Spleen (tissue), 11 donors: ENCODE results near the gene TNK2. TPM values are rescaled to one million over a fixed set of nuclear protein-coding genes. Genes with fewer than 3 reads are reported as not detected.

Source experiments
- DNase-seq: peaks from one replicate; pipeline ENCODE4 v3.0.0-alpha.2; 2020
- H3K27ac ChIP-seq, 8 donors: fragments of 200-600 bp; sonication (generic) in 7 of 8; 1 replicate in 4 of 8; 2 replicates in 4 of 8; pipeline versions ENCODE4 v1.5.0 to v1.8.0; 2016 to 2021; ENCODE audit warnings: inconsistent platforms in 4 of 8, mild to moderate bottlenecking in 4 of 8, moderate library complexity in 1 of 8
- H3K27me3 ChIP-seq, 7 donors: fragments of 200-600 bp; sonication (generic) in 6 of 7; replicated peaks in 1 of 7; 1 replicate in 4 of 7; 2 replicates in 3 of 7; pipeline versions ENCODE4 v1.5.0 to v1.8.0; 2016 to 2021; ENCODE audit warnings: inconsistent platforms in 3 of 7, mild to moderate bottlenecking in 1 of 7
- H3K36me3 ChIP-seq, 6 donors: fragments of 200-600 bp; sonication (generic) in 5 of 6; 1 replicate in 4 of 6; 2 replicates in 2 of 6; pipeline versions ENCODE4 v1.5.0 to v1.8.0; 2016 to 2021; ENCODE audit warnings: inconsistent platforms in 2 of 6
- H3K4me1 ChIP-seq, 6 donors: fragments of 200-600 bp; sonication (generic) in 5 of 6; 1 replicate in 3 of 6; 2 replicates in 3 of 6; pipeline versions ENCODE4 v1.5.0 to v1.8.0; 2016 to 2021; ENCODE audit warnings: inconsistent platforms in 3 of 6
- H3K4me3 ChIP-seq, 8 donors: fragments of 200-600 bp; sonication (generic) in 7 of 8; 1 replicate in 4 of 8; 2 replicates in 4 of 8; pipeline versions ENCODE4 v1.5.0 to v1.8.0; 2016 to 2021; ENCODE audit warnings: inconsistent platforms in 4 of 8, mild to moderate bottlenecking in 4 of 8, moderate library complexity in 2 of 8
- H3K9me3 ChIP-seq, 8 donors: fragments of 200-600 bp; sonication (generic) in 7 of 8; 1 replicate in 4 of 8; 2 replicates in 4 of 8; pipeline versions ENCODE4 v1.5.0 to v1.8.0; 2016 to 2021; ENCODE audit warnings: inconsistent platforms in 4 of 8
- CTCF ChIP-seq, 11 experiments: fragments of 200-600 bp in 7 of 11; fragments of 450-650 bp in 4 of 11; sonication (generic) in 4 of 11; IDR thresholded peaks in 8 of 11; conservative IDR thresholded peaks in 3 of 11; 1 replicate in 7 of 11; 2 replicates in 4 of 11; pipeline versions ENCODE4 v1.4.0 to v1.8.0; 2016 to 2021; ENCODE audit warnings: antibody characterized with exemption in 11 of 11, inconsistent platforms in 4 of 11, mild to moderate bottlenecking in 1 of 11
- POLR2A ChIP-seq, 3 donors: fragments of 450-650 bp; IDR thresholded peaks; one replicate each; pipeline ENCODE4 v1.5.1; 2017; ENCODE audit warnings: antibody characterized with exemption in 3 of 3, mild to moderate bottlenecking in 1 of 3
- POLR2AphosphoS5 ChIP-seq, 3 donors: sonication (generic); formaldehyde crosslinking; IDR thresholded peaks; one replicate each; pipeline ENCODE4 v1.5.1; 2017; ENCODE audit warnings: antibody characterized with exemption in 3 of 3
- WGBS, 5 donors: extraction: QIAGEN DNeasy Blood & Tissue Kit in 3 of 5; methylation state at CpG; one replicate each; pipeline versions ENCODE4 v1.1.5 to v1.1.7; 2013 to 2018; 5-methylcytosine and 5-hydroxymethylcytosine counted together
- intact Hi-C: fragments of 100-400 bp; cut with DNase I; formaldehyde crosslinking; loops from one replicate; pipeline ENCODE4 v1.15.0; 2023; ENCODE audit warnings: low total_unique reads
- polyA plus RNA-seq, 3 donors: library from polyadenylated mRNA; stranded (reverse); fragments of 200-250 nt; gene quantifications; one replicate each; pipeline ENCODE4 v1.2.1, GENCODE V29; 2013
- total RNA-seq, 7 donors: library from RNA; depleted of rRNA in 3 of 7; stranded (reverse); fragments of >200 nt in 3 of 7; fragmentation: NEBNext Ultra II Directional in 4 of 7; extraction: Animal tissue kit (Norgen Biotek cat#: 25700) in 4 of 7; gene quantifications; one replicate each; pipeline versions ENCODE4 v1.1.0 to v1.2.1, GENCODE V29; 2016 to 2021
- donor health status: healthy with polysubstance abuse.
- donor health status: DM: no; HTN: no; CAD: no; lungs with moderate emphysema.
- donor health status: DM: no; HTN: no; CAD: no.
- donor health status: Bipolar disorder and iron deficiency.
- donor health status: healthy.
- donor health status: DM: no; HTN: no; CAD: no.
- donor health status: DM: yes; HTN: yes; CAD: no.

The TNK2 gene
- total and polyA plus RNA-seq, 10 donors, result 30.6 to 104 (median 76.2) TPM

GRCh38 chr3:195839260-195840010, 68.9 kb downstream of the TNK2 start:
- Histone ChIP-seq H3K36me3 (no peaks in the 10 kb centered on the region), H3K4me3 (no peak overlapping the region), H3K4me1 (peaks cover 0 to 7% (median 0%) of the 10 kb centered on the region in 6 donors), H3K27me3 (peaks cover 0 to 41% (median 0%) of the 10 kb centered on the region in 7 donors), H3K9me3 (no peaks in the 10 kb centered on the region), H3K27ac (no peak overlapping the region)
- no peak for TF ChIP-seq CTCF (IDR thresholded peaks at IDR 0.05 in 8 of 11, conservative IDR thresholded peaks at IDR 0.05 in 3 of 11)
- no peak for TF ChIP-seq POLR2AphosphoS5 (IDR thresholded peaks at IDR 0.05)
- TF ChIP-seq POLR2A (IDR thresholded peaks at IDR 0.05), result no peak
- intact Hi-C loops, result no loop called here
- WGBS, 5 donors, result 70 to 85% (median 77%) methylated on average over 19 of the region's 19 CpGs
- no peak for DNase-seq

- H3K4me3 ChIP-seq, result no peak overlapping the region
- intact Hi-C loops, result no loop called here
- DNase-seq, result no peak
- no peaks in the 10 kb centered on the region for H3K36me3 ChIP-seq
- H3K27me3 ChIP-seq, result peaks cover 0 to 48% (median 0%) of the 10 kb centered on the region in 7 donors
- no peak overlapping the region for H3K27ac ChIP-seq
- peaks cover 0 to 7% (median 0%) of the 10 kb centered on the region in 6 donors for H3K4me1 ChIP-seq
- TF ChIP-seq CTCF (IDR thresholded peaks at IDR 0.05 in 8 of 11, conservative IDR thresholded peaks at IDR 0.05 in 3 of 11), result no peak
- no peak for TF ChIP-seq POLR2A (IDR thresholded peaks at IDR 0.05)
- no peak for TF ChIP-seq POLR2AphosphoS5 (IDR thresholded peaks at IDR 0.05)
- H3K9me3 ChIP-seq, result no peaks in the 10 kb centered on the region
- WGBS, 5 donors, result 56 to 71% (median 58%) methylated on average over 5 of the region's 5 CpGs
Measured at GRCh38 chr3:195838714-195839113, 69.6 kb downstream of the TNK2 start.

GRCh38 chr3:195836476-195837135, 71.7 kb downstream of the TNK2 start:
- no peaks in the 10 kb centered on the region for H3K36me3 ChIP-seq
- no peak for DNase-seq
- H3K4me1 ChIP-seq, result peaks cover 0 to 7% (median 0%) of the 10 kb centered on the region in 6 donors
- intact Hi-C loops, result no loop called here
- H3K27me3 ChIP-seq, result peaks cover 0 to 48% (median 0%) of the 10 kb centered on the region in 7 donors
- H3K9me3 ChIP-seq, result no peaks in the 10 kb centered on the region
- no peak overlapping the region for H3K27ac ChIP-seq
- WGBS, 5 donors, result 75 to 86% (median 80%) methylated on average over 14 of the region's 14 CpGs
- no peak overlapping the region for H3K4me3 ChIP-seq
- TF ChIP-seq CTCF (IDR thresholded peaks at IDR 0.05 in 8 of 11, conservative IDR thresholded peaks at IDR 0.05 in 3 of 11), result no peak
- TF ChIP-seq POLR2AphosphoS5 (IDR thresholded peaks at IDR 0.05), result no peak
- no peak for TF ChIP-seq POLR2A (IDR thresholded peaks at IDR 0.05)

- DNase-seq, result no peak
- H3K27me3 ChIP-seq, result peaks cover 0 to 48% (median 0%) of the 10 kb centered on the region in 7 donors
- 82 to 93% (median 91%) methylated on average over 12 to 14 of the region's 14 CpGs for WGBS, 5 donors
- H3K4me1 ChIP-seq, result peaks cover 0 to 7% (median 0%) of the 10 kb centered on the region in 6 donors
- H3K27ac ChIP-seq, result no peak overlapping the region
- H3K36me3 ChIP-seq, result no peaks in the 10 kb centered on the region
- no peak overlapping the region for H3K4me3 ChIP-seq
- intact Hi-C loops, result no loop called here
- TF ChIP-seq POLR2AphosphoS5 (IDR thresholded peaks at IDR 0.05) (no peak), CTCF (IDR thresholded peaks at IDR 0.05 in 8 of 11, conservative IDR thresholded peaks at IDR 0.05 in 3 of 11) (no peak), POLR2A (IDR thresholded peaks at IDR 0.05) (no peak)
- no peaks in the 10 kb centered on the region for H3K9me3 ChIP-seq
Measured at GRCh38 chr3:195835791-195836190, 72.6 kb downstream of the TNK2 start.
